ENCODE results near the gene DBH.

DBH gene

DNA sequence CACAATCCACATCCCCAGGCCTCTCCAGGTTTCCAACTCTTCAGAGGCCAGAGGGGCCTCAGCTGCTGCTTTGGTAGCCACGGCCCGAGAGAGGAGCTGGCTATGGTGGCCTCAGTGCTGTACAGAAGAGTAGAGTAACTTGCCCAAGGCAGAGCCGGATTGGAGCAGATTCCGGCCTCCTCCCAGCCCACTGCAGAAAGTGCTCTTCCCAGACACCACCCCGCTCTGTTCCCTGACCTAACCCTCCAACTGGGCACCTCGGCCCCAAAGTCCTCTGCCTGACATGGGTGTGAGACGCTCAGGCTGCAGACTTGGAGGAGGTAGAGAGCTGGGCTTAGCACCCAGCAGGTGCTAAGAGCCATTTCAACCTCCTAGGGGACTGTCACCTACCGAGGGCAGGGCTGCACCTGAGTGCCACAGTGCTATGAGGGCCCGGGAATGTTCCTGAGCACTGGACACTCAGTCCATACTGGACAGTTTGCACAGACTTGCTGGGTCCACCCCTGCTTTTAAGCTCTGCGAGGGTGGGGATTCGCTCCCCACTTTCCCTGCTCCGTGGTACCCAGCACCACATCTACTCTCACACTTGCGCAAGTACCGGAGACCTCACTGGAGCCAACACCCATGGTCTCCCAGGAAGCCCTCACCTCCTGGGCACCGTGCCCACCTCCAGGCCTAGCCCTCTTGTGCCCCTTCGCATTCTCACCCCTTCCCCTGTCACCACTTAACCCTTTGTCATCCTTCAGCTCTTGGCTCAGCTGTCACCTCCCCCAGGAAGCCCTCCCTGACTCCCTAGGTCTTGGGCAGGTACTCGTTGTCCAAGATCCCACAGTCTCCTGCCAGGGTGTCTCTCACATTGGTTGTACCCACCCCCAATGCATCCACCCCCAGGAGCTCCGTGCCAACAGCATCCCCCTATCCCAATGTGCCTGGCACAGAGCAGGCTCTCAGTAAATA lies 49.8 kb downstream of the DBH start:
- DNase-seq: no peak

DNA sequence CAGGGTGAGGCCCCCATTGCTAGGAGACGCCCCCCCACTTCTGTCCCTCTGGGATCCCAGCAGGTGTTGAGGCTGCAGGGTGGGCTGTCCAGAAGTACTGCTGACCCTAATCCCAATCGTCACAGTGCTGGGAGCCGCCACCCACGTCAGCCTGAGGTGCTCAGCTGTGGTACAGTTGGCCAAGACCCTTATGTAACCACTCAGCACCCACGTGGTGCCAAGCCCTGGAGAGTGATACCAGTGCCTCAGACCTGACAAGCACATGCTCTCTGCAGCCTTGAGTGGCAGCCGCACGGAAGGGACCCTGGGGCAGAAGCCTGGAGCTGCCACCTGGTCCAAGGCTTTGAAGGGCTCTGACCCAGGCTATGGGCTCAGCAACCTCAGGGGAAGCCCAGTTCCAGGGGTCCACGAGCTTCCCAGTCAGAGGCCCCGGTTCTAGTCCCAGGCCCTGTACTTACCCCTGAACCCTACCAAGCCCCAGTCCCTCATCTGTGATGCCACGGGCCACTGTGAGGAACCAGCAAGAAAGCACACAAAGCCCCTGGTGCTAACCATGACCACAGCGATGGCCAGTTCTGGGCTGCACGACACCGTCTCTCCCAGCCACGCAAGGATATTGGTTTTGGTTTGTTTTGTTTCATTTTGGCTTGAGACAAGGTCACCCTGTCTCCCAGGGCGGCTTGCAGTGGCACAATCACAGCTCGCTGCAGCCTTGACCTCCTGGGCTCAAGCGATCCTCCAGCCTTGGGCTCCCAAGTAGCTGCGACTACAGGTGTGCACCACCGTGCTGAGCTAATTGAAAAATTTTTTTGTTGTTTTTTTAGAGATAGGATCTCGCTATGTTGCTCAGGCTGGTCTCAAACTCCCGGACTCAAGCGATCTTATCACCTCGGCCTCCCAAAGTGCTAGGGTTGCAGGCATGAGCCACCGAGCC lies 50.7 kb downstream of the DBH start:
- DNase-seq: no peak

DNA sequence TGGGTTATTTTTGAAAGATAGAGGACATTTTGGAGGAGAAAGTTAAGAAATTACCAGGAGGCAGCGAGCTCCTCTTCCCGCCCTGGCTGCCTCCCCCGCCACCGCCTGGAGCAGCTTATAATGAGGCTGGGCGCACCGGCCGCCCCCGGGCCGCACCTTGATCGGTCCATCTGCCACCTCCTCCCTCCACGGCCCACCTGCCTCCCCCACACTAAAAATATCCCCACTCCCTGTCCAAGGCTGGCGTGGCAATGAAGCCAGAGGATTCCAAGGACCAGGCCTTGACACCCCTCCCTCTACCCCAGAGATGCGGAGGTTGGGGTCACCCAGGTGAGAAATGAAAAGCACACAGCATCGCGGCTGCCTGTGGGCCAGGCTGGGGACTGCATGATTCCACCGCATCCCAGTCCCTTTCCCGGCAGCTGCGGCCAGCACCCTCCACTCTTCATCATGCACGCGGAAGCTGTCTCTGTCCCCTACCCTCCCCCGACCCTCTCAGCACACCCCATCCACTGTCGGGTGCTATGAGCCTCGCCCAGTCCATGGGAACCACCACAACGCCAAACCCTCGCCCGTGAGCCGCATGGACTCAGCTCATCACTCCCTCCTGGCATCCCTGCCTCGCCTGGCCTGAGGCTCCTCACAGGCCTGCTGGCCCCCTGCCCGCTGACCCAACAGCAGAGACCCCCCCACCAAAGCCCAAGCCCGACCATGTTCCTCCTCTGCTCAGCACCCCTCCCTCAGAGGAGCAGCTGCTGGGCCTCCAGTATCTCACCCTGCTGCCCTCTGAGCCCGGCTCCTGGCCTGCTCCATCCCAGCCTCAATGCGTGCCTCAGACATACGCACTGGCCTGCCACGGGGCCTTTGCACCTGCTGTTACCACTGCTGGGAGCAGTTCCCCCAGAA lies 51.9 kb downstream of the DBH start:
- DNase-seq: no peak

GRCh38 chr9:133689151-133689763 lies 53.1 kb downstream of the DBH start:
- DNase-seq: no peak

GRCh38 chr9:133690081-133690561 lies 54.0 kb downstream of the DBH start:
- DNase-seq: no peak

DNA sequence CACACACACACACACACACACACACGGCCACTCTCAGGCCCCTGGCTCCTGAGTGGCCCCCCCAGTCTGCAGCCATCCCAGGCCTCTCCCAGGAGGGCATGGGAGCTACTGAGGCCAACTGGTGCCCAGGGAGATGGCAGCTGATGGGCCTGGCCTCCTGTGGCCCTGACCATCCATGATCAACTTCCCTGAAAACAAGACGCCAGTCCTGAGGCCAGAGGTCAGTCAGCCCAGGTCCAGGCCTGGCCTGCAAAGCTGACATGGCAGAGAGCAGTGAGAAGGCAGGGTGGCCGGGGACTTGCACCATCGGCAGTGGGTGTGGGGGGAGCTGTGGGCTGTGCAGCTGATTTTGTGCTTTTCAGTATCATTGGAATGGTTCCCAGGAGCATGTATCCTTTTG lies 55.0 kb downstream of the DBH start:
- no peak for DNase-seq

GRCh38 chr9:133691626-133692363 lies 55.6 kb downstream of the DBH start:
- DNase-seq: no peak

GRCh38 chr9:133692364-133692985 lies 56.3 kb downstream of the DBH start:
- no peak for DNase-seq

DNA sequence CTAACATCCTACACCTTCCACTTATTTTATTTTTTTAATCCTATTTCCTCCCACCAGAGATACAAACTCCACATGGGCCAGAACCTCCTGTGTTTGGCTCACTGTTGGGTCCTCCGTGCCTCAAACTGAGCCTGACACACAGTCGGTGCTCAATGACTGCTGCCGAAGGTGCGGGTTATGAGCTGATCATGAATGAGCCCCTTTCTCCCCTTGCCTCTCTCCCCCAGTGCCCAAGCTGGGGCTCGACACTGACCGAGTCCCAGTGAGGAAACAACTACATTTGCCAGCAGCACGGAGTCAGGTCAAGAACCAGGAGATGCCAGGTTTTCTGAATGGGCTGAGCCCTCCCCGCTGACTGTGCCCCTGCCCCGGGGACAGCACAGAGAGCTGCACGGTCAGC lies 57.0 kb downstream of the DBH start:
- no peak for DNase-seq

DNA sequence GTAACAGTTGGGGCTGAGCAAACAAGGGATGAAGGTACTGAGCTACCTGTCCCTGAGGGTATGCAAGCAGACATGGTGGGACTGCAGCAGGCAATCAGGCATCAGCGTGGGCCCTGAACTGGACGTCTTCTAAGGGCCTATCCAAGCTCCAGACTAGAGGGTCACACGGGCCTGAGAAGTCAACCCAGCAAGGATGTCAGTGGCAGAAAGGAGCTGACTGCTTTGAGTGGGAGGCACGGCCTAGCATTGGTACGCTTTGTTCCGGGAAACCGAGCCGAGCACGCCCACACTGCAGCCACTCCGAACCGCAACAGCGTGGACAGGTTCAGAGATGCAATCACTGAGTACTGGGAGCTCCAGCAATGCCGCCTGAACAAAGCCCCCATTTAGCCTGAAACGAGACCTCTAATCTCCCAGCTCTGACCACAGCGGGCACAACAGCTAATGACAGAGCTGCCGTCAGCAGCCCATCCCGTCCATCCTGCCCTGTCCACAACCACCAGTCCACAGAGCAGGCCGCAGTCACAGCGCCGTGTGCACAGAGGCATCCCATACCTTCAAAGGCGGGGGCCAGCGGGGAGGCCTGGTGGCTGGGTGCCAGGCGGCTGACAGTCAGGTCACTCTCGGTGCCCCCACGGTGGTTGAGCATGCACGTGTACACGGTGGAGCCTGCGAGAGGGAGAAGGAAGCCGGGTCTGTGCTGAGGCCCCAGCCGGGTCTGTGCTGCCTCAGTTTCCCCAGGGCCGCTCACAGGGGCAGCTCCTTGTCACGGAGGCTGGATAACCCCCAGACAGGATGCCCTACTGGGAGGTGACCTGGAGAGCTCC lies 57.8 kb downstream of the DBH start:
- no peak for DNase-seq

GRCh38 chr9:133694686-133695085 lies 58.5 kb downstream of the DBH start:
- DNase-seq: no peak

- no peak for DNase-seq
Measured at GRCh38 chr9:133696071-133696472, 59.9 kb downstream of the DBH start.

GRCh38 chr9:133699546-133699945 lies 63.4 kb downstream of the DBH start:
- no peak for DNase-seq

DNA sequence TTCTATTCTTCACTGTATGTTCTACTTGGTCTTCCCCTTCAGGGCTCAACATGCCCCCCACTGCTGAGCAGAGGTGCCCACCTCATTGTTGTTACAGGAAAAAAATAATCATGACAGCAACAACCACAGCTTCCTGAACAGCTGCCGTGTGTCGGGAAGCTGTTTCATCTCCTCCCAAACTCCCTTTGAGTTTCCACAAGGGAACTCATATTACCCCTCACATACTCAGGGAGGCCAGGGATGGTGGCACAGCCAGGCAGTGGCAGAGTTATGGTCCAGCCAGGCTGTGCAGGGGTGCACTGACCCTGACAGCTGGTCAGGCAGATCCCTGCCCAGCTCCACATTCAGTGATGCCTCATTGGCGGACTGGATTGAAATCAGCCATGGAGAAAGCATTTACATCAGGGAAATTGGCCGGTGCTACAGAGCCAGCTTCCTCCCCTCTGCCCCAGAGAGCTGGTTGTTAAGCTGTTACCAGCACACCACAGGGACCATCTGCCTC lies 64.7 kb downstream of the DBH start:
- DNase-seq: peak; percentile 11

GRCh38 chr9:133701321-133701980 lies 65.3 kb downstream of the DBH start:
- peak; percentile 62 for DNase-seq

- DNase-seq: peak; percentile 76
Measured at GRCh38 chr9:133701981-133702797, 66.0 kb downstream of the DBH start.

DNA sequence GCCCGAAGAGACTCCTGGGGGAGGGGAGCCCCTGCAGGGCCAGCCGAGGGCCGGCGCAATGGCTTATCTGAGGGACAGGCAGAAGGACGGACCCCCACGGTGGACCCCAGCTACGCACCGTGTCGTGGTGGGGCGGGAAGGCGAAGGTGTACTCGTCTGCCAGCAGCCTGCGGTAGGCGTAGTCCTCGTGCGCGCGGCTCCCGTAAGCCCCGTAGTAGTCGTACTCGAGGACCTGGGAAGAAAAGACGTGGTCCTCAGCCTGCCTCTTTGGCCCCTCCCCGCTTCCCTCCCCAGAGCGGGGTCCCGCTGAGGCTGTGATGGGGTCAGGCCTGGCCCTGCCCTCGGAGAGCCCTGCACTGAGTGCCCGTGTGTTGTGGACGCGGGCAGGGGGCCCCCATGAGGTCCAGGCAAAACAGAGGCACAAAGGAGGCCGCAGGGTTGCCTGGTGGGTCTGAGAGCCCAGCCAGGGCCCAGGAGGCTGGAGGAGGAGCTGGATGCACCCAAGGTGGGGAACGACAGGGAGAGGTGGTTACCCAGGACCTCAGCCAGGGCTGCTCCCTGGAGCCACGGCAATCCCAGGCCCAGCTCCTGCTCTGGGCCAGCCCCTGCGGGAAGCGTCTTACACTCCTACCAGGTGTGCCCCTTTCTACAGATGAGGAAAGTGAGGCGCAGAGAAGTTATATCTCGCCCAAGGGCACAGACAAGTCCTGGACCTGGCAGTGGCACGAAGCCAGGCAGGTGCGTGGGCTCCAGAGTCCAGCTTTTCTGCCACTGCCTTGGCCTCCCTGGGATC lies 66.8 kb downstream of the DBH start:
- DNase-seq: peak; percentile 45

Data from activated naive CD4-positive, alpha-beta T cell treated with anti-CD3 and anti-CD28 coated beads, Interleukin-2, amount 50 U/mL, for 16 hours (primary cell).